Ishikawa (cell line): ENCODE data around the gene AUTS2.

Source experiments
- EP300 ChIP-seq: IDR thresholded peaks from 2 replicates; pipeline ENCODE4 v1.6.1; 2012; ENCODE audit warnings: borderline replicate concordance
- RAD21 ChIP-seq: IDR thresholded peaks from 2 replicates; pipeline ENCODE4 v1.6.1; 2012; ENCODE audit warnings: low read depth
- TAF1 ChIP-seq: IDR thresholded peaks from 2 replicates; pipeline ENCODE4 v1.6.1; 2012; ENCODE audit warnings: low read depth, mild to moderate bottlenecking
- TF ChIP-seq, protein P1 (sequence below): IDR thresholded peaks from 2 replicates; pipeline ENCODE4 v1.6.1; 2012

GRCh38 chr7:69878591-69878990 lies 280.3 kb downstream of the AUTS2 start:
- TF ChIP-seq EP300 (no peak), RAD21 (no peak), TAF1 (no peak)
- TF ChIP-seq, protein P1, sequence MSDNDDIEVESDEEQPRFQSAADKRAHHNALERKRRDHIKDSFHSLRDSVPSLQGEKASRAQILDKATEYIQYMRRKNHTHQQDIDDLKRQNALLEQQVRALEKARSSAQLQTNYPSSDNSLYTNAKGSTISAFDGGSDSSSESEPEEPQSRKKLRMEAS: no peak
